Measurements from ENCODE around the gene FGF23.

Gene FGF23

DNA sequence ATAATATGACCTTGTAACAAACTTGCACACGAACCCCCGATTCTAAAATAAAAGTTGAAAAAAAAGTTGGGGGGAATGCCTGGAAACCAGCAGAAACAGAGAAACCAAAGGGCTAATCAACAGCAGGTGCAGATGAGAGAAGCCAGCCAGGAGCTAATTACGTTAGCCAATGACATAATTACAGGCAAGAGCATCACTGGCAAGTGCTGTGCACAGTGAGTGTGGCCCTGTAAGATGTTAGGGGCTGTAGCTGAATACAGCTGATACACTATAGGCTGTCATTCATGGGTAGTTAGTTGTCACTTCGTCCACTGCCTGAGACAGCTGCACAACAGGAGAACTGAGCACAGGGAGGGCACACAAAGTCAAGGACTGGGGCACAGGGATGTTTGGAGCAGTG, 7.3 kb upstream of the FGF23 start:
- TF ChIP-seq CTCF (IDR thresholded peaks at IDR 0.05; ENCODE audit: low read depth, low read length), result no peak
- DNase-seq (ENCODE audit: extremely low read depth, low read depth), result no peak

GRCh38 chr12:4383304-4383865, 3.9 kb upstream of the FGF23 start:
- no peak for DNase-seq (ENCODE audit: extremely low read depth, low read depth)
- TF ChIP-seq CTCF (IDR thresholded peaks at IDR 0.05; ENCODE audit: low read depth, low read length), result no peak

DNA sequence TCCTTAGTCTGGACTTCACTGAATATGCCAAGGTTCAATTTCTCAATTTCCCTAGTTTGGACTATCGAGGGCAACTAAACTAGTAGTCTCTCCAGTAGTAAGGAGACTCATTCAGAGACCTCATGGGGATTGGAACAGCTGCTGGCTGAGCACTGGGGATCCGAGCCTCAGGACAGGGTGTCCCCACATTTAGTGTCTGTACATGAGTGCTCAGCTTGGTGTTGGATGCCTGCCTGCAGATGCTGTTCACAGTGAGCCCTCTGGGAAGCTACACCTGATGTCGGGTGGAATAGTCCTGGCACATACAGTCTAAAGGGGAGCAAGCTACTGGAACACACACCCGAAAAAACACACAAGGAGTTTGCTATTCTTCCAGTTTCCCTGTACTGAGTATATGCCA, 820 bp upstream of the FGF23 start:
- TF ChIP-seq CTCF (IDR thresholded peaks at IDR 0.05; ENCODE audit: low read depth, low read length), result no peak
- DNase-seq (ENCODE audit: extremely low read depth, low read depth), result no peak

DNA sequence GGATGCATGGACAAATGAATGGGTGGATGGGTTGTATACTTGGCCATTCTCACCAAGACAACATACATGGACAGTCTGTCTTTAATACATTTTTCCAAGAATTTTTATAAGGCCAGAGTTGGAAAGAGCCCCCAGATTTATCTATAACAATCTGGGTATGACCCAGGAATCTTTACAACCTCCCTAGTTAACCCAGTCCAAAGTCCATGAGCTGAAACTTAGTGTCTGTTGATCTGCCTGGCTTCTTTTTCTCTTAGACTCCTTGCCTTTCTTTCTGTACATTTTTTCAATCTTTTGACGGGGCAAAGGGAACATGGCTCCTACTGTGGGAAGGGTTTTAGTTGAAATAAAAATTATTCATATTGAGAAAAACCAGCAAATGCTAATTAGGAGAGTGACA, 740 bp downstream of the FGF23 start:
- DNase-seq (ENCODE audit: extremely low read depth, low read depth), result no peak
- TF ChIP-seq CTCF (IDR thresholded peaks at IDR 0.05; ENCODE audit: low read depth, low read length), result no peak

GRCh38 chr12:4375449-4375848, 4.1 kb downstream of the FGF23 start:
- DNase-seq (ENCODE audit: extremely low read depth, low read depth), result no peak

GRCh38 chr12:4372653-4373052, 6.9 kb downstream of the FGF23 start:
- DNase-seq (ENCODE audit: extremely low read depth, low read depth), result no peak
- no peak for TF ChIP-seq CTCF (IDR thresholded peaks at IDR 0.05; ENCODE audit: low read depth, low read length)

More at GRCh38 chr12:4375449-4375848, 4.1 kb downstream of the FGF23 start:
- TF ChIP-seq CTCF (IDR thresholded peaks at IDR 0.05; ENCODE audit: low read depth, low read length), result no peak

DNA sequence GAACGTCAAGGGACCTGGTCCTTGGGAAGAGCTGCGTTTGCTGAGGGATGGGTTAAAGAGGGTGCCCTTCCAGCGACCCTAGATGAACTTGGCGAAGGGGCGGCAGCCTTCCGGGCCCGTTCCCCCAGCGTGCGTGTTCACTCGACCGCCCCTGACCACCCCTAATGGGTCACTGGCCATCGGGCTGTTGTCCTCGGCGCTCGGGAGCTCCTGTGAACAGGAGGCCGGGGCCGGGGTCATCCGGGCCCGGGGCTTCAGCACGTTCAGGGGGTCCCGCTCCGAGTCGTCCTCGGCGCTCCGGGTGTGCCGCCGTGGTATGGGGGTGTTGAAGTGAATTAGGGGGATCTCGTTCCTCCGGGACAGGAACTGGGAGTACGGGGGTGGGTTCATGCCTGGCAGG, 9.2 kb downstream of the FGF23 start:
- no peak for DNase-seq (ENCODE audit: extremely low read depth, low read depth)
- TF ChIP-seq CTCF (IDR thresholded peaks at IDR 0.05; ENCODE audit: low read depth, low read length), result no peak

All from AG09319 (cell line).